Stimulated activated CD4-positive, alpha-beta T cell treated with anti-CD3 and anti-CD28 coated beads, Interleukin-15, amount 100 ng/mL, for 48 hours (primary cell): Measurements from ENCODE around the gene LRMDA.

Experiments used
- DNase-seq, 2 donors: peaks; one replicate each; pipeline ENCODE4 v3.0.0-alpha.2; 2020; ENCODE audit warnings: low read depth in 2 of 2

Gene LRMDA

GRCh38 chr10:75709245-75709644 lies 277.8 kb downstream of the LRMDA start:
- no peak for DNase-seq

DNA sequence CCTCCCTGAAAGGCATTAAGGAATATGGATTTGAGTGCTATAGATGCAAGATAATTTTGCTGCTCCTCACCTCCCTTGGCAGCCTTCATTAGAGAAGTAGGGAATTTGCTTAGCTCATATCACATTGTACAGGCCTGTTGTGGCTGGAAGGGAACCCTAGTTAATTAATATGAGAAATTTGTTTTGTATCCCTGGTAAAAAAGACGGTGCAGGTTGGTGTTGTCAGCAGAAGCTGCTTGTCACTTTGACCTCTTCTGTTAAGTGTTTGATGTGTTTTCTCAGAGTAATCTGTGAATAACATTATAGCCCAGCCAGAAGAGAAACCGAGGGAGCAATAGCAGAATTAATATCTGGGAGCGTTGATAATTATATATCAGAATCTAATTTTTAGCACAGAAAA lies 278.4 kb downstream of the LRMDA start:
- no peak for DNase-seq

GRCh38 chr10:75712242-75712880 lies 280.9 kb downstream of the LRMDA start:
- no peak for DNase-seq

- DNase-seq, result no peak
Measured at GRCh38 chr10:75716506-75716905, 285.1 kb downstream of the LRMDA start.

- DNase-seq, result no peak
Measured at GRCh38 chr10:75717126-75717916, 285.9 kb downstream of the LRMDA start.

DNA sequence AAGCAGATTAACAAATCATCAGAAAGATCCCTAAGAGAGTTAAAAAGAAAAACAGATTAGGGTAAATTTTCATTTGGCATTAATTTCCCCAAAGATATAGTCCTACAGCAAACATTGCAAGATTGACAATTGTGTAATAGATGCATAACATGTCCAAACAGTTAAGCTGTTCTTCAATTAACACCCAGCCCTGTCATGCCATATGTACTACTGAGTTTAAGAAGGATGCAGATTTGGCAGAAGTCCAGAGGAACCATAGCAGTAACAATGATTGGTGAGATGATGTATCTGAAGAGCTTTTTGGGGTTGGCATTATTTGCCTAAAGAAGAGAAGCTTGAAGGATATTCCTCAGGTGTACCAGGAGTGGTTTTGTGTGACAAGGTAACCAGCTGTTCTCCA lies 287.6 kb downstream of the LRMDA start:
- no peak for DNase-seq

DNA sequence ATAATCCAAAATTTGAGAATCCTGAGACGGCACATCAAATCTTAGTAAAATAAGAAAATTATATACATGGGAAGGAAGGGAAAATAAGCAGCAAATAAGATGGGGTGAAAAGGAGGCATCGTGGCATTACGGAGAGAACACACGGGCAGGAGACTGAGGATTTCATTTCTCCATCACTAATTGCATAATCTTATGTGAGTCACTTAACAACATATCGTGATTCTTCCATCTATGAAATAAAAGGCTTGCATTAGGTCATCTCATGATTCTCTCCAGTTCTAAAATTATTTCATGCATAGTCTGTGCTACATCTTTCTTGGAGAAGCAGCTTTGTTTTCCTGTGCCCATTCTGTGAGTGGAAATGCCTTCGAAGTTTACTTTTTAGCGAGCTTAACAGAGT lies 288.7 kb downstream of the LRMDA start:
- no peak for DNase-seq

- no peak for DNase-seq
Measured at GRCh38 chr10:75722020-75722419, 290.6 kb downstream of the LRMDA start.

- DNase-seq, result no peak
Measured at GRCh38 chr10:75722609-75723008, 291.2 kb downstream of the LRMDA start.

DNA sequence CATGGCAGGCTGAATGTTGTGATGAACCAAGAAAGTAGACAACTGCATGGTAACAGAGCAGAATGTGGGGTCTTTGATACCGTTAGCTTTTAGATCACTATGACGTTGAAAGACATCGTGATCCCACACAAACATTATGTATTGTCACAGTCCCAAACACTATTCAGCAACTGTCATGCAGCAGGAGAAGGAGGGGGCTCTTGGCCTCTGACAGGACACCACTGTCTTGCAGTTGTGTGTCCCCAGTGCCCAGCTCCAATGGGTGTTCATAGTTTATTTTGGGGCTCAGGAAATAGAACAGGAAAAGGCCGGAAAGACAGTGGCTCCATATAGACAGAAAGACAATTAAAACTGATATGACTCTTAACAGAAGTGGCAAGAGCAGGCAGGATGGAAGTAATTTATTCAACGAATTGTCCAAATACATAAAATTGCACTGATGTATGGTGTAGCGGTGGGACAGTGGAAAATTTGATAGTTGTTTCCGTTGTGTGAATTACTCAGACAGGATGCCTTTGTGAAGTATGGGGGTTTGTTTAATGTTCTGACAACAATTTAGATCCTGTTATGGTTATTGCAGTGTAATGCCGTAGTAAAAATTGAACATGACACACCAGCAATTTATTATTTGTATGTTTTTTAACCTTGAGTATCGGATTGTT lies 292.0 kb downstream of the LRMDA start:
- DNase-seq, result no peak

- DNase-seq, result no peak
Measured at GRCh38 chr10:75724047-75724446, 292.6 kb downstream of the LRMDA start.

DNA sequence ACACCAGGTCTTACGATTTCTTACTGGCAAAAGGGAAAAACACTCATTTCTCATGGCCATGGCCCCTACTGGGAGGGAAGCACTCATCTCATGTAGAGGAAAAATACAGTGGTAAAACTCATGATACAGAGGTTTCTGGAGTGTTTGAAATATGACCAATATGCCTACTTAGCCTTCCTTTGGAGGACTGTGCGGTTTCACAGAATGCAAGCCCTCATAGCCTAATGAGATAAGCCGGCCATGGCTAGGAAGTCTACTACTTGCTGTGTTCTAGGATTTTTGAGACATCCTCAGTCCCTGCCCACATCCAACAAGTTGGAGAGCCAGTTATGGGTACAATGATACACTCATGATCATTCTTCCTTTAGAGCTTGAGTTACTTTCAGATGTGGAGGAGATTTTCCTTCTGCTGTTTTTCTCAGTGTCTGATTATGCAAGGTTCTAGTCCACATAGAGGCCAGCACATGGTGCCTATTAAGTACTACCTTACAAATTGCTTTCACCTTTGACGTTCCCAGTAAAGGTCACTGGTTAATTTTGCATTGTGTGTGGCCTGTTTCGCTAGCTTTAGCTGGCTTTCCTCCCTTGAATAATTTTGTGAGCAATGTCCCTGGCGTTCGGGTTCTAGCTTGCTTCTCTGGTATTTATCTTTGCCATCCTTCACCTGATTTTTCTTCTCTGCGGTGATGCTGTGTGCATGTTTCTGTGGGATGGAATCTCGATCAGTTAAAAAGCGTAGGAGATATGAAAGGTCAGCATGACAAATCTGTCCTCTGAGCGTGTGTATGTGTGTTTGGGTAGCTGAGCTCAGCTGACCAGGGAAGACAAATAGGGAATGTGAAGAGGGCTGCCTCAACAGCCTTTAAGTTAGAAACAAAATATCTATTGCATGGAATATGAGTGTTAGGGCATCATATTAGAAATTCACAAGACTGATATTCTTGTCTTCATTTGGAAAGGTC lies 295.4 kb downstream of the LRMDA start:
- no peak for DNase-seq

DNA sequence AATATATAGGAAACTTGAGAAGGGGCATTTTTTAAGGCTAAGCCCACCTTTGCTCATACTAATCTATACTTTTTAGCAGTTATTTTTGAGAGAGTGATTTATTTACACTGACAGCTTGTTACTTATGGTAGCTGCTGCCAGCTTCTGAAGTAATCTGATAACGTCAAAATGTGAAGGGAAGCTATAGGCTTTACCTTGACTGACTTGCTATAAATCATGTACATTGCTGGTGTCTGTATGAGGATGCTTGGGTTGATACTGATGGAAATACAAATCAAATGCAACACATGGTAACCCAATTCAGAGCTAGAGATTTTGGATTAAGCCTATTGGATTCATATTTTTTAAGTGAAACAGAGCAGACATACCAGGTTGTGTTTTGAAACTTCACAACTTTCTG lies 299.4 kb downstream of the LRMDA start:
- DNase-seq, result no peak

- no peak for DNase-seq
Measured at GRCh38 chr10:75733135-75733890, 301.9 kb downstream of the LRMDA start.

DNA sequence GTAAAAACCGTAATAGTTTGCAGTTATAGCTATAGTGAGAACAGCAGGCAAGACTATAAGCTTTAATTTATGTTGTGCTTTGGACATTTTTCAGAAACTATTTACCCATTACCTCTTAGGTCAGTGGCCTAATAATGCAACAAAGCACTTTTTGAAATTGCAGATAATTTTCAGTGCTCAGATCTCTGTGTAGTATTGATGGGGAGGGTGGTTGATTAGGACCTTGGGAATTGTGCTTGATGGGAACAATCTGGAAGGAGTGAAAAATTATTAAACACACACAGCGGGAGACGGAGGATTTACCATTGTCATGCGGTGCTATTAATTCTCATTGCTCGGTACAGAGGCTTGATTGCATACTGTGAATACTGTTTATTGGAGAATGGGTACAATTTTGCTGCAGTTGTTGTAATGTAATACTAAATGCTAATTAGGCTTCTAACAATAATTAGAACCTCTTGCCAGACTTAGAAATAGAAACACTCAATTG lies 304.8 kb downstream of the LRMDA start:
- DNase-seq, result no peak

- DNase-seq, result no peak
Measured at GRCh38 chr10:75736889-75737579, 305.6 kb downstream of the LRMDA start.

GRCh38 chr10:75737580-75737949 lies 306.1 kb downstream of the LRMDA start:
- no peak for DNase-seq

DNA sequence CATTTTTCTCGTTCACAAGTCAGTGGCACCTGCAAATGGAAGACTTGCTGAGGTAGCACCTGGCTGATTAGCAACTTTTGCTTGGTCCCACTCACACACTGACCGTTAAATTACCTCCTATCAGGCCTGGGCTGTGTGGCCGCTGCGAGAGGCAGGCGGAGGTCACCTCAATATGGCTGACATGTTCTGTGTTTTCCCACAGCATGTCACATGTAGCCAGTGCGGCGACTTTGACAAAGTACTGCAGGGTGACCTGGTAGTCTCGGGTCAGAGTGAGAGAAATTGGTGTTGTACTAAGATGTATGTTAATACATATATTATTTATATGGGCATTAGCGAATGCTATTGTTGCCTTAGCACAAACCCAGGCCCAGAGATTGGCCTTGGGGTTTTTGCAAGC lies 307.5 kb downstream of the LRMDA start:
- DNase-seq, result no peak

- no peak for DNase-seq
Measured at GRCh38 chr10:75739414-75740143, 308.2 kb downstream of the LRMDA start.

GRCh38 chr10:75740541-75740940 lies 309.1 kb downstream of the LRMDA start:
- no peak for DNase-seq
